ENCODE results near the gene SSX4B.
"Not testable (repeated sequence)": the region's sequence is repeated elsewhere in the genome, so short reads cannot be mapped to it uniquely, and the experiment has no call there.

The SSX4B gene, protein sequence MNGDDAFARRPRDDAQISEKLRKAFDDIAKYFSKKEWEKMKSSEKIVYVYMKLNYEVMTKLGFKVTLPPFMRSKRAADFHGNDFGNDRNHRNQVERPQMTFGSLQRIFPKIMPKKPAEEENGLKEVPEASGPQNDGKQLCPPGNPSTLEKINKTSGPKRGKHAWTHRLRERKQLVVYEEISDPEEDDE

DNA sequence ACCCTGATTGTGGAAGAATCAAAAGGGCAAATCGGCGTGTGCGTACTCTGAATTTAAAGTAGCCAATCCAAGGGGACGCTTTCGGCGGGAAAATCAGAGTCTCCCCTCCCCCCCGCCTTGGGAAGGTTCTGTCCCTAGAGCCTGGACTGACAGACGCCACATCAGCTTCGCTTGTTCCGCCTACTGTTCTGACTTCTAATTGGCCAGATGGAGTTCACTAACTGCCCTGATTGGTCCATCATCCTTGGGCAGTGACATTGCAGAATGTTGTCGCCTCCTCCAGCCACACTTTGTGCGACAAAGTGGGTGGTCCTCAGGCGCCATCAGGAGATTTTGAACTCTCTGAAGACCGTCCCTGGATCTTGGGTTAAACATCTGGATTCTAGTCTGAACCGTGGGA is at the start of gene SSX4B:
SSX4B (minus strand) TSS at position 101 of the 400 bp plus-strand sequence. CDS start 588 bp downstream, outside the sequence.
- DNase-seq (ENCODE audit: low spot score), result not testable (repeated sequence)

DNA sequence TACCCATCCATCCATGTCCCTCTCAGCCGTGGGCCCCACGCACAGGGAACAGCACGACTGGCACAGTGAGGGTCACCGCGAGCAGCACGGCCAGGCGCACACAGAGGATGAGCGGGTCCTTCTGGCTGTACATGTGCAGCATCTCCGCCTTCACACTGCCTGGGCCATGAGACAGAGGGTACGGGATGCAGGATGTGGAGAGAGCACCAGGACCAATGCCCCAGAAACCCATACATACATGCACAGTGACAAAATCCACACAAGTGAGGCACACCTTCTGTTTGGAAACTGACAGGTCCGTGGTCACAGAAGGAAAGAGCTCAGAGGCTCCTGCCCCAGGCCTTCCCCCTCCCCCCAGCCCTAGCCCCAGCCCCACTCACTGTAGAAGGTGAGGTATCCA is 48.8 kb upstream of the SSX4B start:
- DNase-seq (ENCODE audit: low spot score), result no peak

- no peak for DNase-seq (ENCODE audit: low spot score)
Measured at GRCh38 chrX:48460031-48460430, 48.3 kb upstream of the SSX4B start.

DNA sequence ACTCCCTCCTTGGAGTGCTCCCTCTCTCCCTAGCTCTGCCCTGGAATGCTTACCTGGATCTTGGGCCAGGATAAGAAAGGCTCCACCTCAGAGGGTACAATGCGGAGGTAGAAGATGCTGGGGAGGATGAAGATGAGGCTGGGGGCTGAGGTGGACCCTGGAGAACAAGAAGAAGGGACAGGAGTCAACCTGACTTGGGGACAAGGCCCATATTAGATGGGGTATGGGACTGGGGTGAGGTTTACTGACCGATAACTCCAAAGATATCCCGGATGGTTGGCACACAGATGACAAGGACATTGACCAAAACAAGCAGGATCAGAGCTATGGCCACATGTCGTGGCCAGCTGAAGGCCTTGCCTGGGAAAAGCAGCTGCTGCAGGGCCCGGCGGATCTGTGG is 47.7 kb upstream of the SSX4B start:
- DNase-seq (ENCODE audit: low spot score), result no peak

- no peak for DNase-seq (ENCODE audit: low spot score)
Measured at GRCh38 chrX:48458711-48459110, 47.0 kb upstream of the SSX4B start.

DNA sequence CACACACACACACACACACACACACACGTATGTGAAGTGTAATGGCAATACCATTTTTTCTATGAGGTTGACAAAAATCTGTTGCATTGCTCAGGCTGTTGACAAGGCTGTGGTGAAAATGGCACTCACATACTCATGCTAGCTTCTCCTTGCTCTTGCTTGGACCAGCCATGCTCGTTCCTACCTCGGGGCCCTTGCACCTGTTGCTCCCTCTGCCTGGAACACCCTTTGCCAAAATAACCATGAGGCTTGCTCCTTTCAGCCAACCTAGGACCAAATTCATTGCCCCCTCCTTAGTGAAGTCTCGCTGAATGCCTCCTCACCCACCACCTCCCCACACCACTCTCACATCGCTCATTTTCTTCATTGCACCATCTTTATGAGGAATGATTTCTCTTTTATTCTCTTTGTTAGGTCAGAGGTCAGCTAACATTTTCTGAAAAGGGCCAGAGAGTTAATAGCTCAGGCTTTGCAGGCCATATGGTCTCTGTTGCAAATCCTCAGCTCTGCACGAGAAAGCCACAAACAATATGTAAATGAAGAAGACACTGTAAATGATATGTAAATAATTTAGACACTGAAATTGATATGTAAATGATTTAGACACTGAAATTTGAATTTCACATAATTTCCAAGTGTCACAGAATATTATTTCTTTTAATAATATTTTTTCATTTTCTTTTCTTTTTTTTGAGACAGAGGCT is 45.0 kb upstream of the SSX4B start:
- DNase-seq (ENCODE audit: low spot score), result no peak

DNA sequence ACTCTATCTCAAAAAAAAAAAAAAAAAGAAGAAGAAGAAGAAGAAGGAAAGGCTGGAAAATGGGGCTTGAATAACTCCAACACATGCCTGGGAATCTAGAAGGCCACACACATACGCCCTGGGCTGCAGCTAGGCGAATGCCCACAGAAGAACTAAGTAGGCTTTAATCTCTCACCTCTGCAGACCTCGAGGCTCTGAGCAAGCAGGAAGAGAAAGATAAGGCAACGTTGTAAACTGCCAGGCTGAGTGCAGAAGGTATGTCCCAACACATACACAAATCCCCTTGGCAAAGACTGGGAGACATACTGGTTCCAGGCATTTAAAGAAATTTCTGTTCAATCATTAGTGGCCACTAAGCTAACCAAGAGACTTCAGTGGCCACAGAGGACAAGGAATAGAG is 39.9 kb upstream of the SSX4B start:
- DNase-seq (ENCODE audit: low spot score), result no peak

DNA sequence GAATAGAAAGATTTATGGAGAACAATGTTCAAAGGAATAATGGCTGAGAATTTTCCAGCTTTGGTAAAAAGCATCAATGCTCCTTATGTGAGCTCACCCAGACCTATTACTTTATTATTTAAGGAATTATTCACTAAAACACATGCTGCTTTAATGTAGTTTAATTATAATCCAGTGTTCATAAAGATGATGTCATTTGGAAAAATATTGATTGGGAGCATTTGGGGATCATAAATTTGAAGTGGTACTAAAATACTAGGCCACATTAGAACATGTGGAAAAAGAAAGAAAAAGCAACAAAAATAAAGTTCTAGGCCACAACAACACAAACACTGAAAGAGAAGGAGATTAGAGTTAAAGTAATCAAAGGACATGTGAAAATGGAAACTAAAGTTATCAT is 38.3 kb upstream of the SSX4B start:
- no peak for DNase-seq (ENCODE audit: low spot score)

GRCh38 chrX:48447201-48447600 is 35.4 kb upstream of the SSX4B start:
- DNase-seq (ENCODE audit: low spot score), result not testable (repeated sequence)

- not testable (repeated sequence) for DNase-seq (ENCODE audit: low spot score)
Measured at GRCh38 chrX:48433713-48434112, 22.0 kb upstream of the SSX4B start.

GRCh38 chrX:48430166-48430565 is 18.4 kb upstream of the SSX4B start:
- not testable (repeated sequence) for DNase-seq (ENCODE audit: low spot score)

DNA sequence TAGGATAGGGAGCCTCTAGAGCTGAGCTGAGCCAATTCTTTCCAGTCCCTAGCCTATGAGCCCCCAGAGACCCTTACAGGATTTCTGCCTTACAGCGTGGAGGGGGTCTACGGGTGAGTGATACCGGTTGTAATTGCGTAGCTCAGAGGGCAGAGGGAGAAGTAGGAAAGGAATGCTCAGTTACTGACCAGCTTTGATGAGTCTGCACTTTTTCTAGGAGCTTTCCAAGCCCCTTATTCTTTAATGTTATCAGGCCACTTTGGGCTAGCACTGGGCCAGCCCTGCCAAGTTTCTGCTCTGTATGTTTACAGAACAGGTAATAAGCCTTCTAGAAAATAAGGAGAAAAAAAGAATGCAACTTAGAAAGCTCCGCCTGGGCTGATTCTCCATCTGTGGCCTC is 17.8 kb upstream of the SSX4B start:
- DNase-seq (ENCODE audit: low spot score), result not testable (repeated sequence)

DNA sequence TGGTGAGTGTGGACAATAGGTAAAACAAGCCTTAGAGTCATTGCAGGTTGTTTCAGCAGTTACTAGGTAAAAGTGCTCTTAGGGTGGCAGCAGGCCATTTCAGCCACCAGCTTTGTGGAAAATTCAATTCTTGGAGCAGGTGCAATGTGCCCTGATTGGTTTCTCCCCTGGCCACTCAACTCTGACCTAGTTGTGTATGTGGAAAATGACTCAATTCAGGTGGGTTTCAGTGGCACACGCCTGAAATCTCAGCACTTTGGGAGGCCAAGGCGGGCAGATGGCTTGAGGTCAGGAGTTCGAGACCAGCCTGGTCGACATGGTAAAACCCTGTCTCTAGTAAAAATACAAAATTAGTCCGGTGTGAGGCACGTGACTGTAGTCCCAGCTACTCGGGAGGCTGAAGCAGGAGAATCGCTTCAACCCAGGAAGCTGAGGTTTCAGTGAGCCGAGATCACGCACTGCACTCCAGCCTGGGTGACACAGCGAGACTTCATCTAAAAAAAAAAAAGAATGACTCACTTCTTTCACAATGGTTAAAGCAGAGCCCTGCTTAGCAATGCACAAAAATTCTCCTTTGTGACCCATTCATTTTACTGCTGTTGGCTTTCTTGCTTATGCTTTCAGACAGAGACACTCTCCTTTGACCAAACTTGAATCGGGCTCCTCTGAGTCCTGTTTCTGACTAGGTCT is 15.4 kb upstream of the SSX4B start:
- DNase-seq (ENCODE audit: low spot score), result not testable (repeated sequence)

DNA sequence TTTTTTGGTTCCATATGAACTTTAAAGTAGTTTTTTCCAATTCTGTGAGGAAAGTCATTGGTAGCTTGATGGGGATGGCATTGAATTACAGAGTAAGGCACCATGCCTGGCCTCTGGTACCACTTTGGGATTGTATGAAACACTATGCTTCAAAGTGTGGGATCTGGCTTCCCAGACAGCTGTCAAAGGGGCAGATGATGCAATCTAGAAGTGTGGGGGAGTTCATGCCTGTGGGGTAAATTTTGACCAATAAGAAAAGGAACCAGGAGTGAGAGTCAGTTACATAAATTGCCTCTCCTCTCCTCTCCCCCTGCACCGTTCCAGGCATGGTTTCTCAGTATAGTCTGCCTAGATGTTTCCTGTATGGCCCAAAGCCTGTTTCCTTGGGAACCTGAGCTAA is 13.9 kb downstream of the SSX4B start:
- not testable (repeated sequence) for DNase-seq (ENCODE audit: low spot score)

DNA sequence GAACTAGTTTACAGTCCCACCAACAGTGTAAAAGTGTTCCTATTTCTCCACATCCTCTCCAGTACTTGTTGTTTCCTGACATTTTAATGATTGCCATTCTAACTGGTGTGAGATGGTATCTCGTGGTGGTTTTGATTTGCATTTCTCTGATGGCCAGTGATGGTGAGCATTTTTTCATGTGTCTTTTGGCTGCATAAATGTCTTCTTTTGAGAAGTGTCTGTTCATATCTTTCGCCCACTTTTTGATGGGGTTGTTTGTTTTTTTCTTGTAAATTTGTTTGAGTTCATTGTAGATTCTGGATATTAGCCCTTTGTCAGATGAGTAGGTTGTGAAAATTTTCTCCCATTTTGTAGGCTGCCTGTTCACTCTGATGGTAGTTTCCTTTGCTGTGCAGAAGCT is 14.8 kb downstream of the SSX4B start:
- DNase-seq (ENCODE audit: low spot score), result not testable (repeated sequence)

GRCh38 chrX:48383239-48383638 is 28.5 kb downstream of the SSX4B start, which contains the start of gene SSX4:
Gene SSX4, plus strand, starts transcription at chrX:48383539. Its CDS starts 515 bp downstream, at chrX:48384054.
- not testable (repeated sequence) for DNase-seq (ENCODE audit: low spot score)

DNA sequence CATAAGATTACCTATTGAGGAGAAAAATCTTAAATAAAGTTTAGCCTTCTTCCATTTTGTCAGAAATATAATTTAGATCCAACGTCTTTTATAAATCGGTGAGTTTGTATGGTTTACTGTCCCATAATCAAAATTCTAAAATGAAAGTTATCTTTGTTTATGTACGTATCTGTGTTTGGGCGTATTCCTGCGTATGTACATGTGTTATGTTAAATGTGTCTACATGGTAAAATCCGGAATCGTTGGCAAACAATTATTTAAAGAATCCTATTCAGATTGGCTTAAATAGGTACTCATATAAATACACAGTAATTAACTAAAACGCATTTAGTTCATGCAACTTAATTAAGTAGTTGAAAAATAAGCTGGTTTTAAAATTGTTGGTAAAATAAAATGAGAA is 41.4 kb downstream of the SSX4B start:
- not testable (repeated sequence) for DNase-seq (ENCODE audit: low spot score)

DNA sequence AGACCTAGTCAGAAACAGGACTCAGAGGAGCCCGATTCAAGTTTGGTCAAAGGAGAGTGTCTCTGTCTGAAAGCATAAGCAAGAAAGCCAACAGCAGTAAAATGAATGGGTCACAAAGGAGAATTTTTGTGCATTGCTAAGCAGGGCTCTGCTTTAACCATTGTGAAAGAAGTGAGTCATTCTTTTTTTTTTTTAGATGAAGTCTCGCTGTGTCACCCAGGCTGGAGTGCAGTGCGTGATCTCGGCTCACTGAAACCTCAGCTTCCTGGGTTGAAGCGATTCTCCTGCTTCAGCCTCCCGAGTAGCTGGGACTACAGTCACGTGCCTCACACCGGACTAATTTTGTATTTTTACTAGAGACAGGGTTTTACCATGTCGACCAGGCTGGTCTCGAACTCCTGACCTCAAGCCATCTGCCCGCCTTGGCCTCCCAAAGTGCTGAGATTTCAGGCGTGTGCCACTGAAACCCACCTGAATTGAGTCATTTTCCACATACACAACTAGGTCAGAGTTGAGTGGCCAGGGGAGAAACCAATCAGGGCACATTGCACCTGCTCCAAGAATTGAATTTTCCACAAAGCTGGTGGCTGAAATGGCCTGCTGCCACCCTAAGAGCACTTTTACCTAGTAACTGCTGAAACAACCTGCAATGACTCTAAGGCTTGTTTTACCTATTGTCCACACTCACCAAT is 43.9 kb downstream of the SSX4B start:
- DNase-seq (ENCODE audit: low spot score), result not testable (repeated sequence)

DNA sequence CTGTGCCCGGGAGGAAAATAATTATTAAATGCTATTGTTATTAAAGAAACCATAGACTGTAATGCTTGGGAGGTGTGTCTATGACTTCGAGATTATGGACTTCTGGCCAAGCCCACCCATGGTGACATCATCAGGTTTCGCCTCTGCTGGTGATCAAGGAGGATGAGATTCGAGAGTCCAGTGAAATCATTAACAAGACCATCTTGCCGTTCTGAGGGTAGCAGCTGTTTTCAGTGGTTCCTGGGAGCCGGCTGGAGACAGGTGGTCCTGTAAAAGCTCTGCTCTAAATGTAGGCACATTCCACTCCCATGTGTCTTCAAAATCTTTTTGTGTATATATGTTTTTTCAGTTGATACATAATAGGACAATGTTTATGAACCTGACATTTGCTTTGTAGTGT is 52.5 kb downstream of the SSX4B start:
- not testable (repeated sequence) for DNase-seq (ENCODE audit: low spot score)

- no peak for DNase-seq (ENCODE audit: low spot score)
Measured at GRCh38 chrX:48357681-48358080, 54.1 kb downstream of the SSX4B start.

GRCh38 chrX:48356315-48357094 is 55.3 kb downstream of the SSX4B start, which contains the start of gene SSX3:
Gene SSX3, minus strand, starts transcription at chrX:48356703. Its CDS starts 1,454 bp downstream, at chrX:48355249.
- not testable (repeated sequence) for DNase-seq (ENCODE audit: low spot score)

Data from kidney tubule cell (primary cell).